ENCODE measurements around the gene C11orf68. TPM values are rescaled to one million over a fixed set of nuclear protein-coding genes. Genes with fewer than 3 reads are reported as not detected.

Gene C11orf68
- total RNA-seq, 2 donors from 2014 or later: 26.6 to 29.0 TPM

DNA sequence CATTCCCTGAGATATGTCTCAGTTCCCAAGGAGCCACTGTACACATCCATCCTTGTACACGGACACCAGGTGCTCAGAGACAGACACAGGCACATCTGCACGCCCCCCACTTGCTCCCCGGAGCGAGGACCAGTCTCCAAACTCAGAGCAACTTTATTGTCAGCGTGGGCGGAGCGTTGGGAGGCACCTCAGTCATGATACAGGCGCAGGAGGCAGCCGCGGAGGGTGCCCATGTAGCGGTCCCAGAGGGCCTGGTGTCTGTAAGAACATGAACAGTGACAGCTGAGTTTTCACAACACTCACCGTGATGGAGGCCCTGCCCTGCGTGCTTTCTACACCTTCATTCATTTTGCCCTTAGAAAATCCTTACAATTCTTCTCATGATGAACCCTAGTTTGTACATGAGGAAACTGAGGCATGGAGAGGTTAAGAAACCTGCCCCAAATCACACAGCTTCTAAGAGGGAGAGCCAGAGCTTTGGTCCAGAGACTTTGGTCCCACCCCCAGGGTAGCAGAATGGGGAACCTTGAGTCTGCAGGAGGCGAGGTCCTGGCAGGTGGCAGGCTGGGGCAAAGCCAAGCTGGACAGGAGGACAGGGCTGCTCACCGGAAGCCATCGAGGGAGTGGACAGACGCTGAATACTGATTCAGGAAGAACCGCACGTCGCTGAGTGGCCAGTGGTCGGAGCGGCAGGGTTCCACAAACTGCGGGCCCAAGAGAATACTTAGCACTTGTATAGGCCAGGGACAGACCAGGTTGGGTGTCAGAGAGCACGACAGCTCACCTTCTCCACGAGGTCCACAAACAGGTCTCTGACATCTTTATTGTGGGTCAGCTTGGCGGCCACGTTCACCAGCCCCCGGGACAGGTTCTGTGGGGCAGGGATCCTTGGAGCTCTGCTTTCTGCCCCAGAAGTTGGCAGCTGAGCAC lies 34.8 kb downstream of the C11orf68 start:
- Histone ChIP-seq H3K36me3 (peaks cover 7% of the 10 kb centered on the region), H3K4me3 (no peak overlapping the region), H3K27me3 (no peaks in the 10 kb centered on the region), H3K9ac (ENCODE audit: low read depth in 2 of 2, low read length in 2 of 2) (no peak overlapping the region), H3K27ac (no peak overlapping the region), H3K4me1 (peaks cover 5% of the 10 kb centered on the region), H3K9me3 (no peaks in the 10 kb centered on the region)
- TF ChIP-seq, protein P1, sequence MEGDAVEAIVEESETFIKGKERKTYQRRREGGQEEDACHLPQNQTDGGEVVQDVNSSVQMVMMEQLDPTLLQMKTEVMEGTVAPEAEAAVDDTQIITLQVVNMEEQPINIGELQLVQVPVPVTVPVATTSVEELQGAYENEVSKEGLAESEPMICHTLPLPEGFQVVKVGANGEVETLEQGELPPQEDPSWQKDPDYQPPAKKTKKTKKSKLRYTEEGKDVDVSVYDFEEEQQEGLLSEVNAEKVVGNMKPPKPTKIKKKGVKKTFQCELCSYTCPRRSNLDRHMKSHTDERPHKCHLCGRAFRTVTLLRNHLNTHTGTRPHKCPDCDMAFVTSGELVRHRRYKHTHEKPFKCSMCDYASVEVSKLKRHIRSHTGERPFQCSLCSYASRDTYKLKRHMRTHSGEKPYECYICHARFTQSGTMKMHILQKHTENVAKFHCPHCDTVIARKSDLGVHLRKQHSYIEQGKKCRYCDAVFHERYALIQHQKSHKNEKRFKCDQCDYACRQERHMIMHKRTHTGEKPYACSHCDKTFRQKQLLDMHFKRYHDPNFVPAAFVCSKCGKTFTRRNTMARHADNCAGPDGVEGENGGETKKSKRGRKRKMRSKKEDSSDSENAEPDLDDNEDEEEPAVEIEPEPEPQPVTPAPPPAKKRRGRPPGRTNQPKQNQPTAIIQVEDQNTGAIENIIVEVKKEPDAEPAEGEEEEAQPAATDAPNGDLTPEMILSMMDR (IDR thresholded peaks at IDR 0.05): no peak
- intact Hi-C loops (cut with DNase I): no loop called here
- no peak for DNase-seq

DNA sequence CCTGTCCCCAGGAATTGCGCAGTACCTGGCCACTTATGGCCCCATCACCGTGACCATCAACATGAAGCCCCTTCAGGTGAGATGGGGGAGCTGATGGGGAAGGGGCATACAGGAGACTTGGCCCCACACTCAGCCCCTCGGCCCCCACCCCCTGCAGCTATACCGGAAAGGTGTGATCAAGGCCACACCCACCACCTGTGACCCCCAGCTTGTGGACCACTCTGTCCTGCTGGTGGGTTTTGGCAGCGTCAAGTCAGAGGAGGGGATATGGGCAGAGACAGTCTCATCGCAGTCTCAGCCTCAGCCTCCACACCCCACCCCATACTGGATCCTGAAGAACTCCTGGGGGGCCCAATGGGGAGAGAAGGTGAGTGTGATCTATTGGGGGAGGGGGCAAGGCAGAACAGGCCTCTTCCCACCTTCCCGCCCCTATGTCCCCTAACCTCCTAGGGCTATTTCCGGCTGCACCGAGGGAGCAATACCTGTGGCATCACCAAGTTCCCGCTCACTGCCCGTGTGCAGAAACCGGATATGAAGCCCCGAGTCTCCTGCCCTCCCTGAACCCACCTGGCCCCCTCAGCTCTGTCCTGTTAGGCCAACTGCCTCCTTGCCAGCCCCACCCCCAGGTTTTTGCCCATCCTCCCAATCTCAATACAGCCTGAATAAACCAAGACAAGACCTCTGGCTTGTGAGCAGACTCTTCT lies 35.7 kb downstream of the C11orf68 start:
- TF ChIP-seq, protein P1 (IDR thresholded peaks at IDR 0.05): no peak
- intact Hi-C loops (cut with DNase I): no loop called here
- H3K4me1 ChIP-seq: peaks cover 5% of the 10 kb centered on the region
- DNase-seq: no peak
- H3K27ac ChIP-seq: no peak overlapping the region
- H3K27me3 ChIP-seq: no peaks in the 10 kb centered on the region
- no peaks in the 10 kb centered on the region for H3K9me3 ChIP-seq
- H3K36me3 ChIP-seq: peaks cover 7% of the 10 kb centered on the region
- no peak overlapping the region for H3K4me3 ChIP-seq
- no peak overlapping the region for H3K9ac ChIP-seq (ENCODE audit: low read depth in 2 of 2, low read length in 2 of 2)

- TF ChIP-seq, protein P1 (IDR thresholded peaks at IDR 0.05): no peak
- intact Hi-C loops (cut with DNase I): no loop called here
- Histone ChIP-seq H3K27ac (no peak overlapping the region), H3K9me3 (no peaks in the 10 kb centered on the region), H3K27me3 (no peaks in the 10 kb centered on the region), H3K4me1 (no peaks in the 10 kb centered on the region), H3K36me3 (peaks cover 7% of the 10 kb centered on the region), H3K4me3 (no peak overlapping the region), H3K9ac (ENCODE audit: low read depth in 2 of 2, low read length in 2 of 2) (no peak overlapping the region)
- DNase-seq: no peak
These were observed 36.5 kb downstream of the C11orf68 start for GRCh38 chr11:65882120-65883057.

- TF ChIP-seq, protein P1 (IDR thresholded peaks at IDR 0.05): no peak
- no peak overlapping the region for H3K27ac ChIP-seq
- H3K4me3 ChIP-seq: no peak overlapping the region
These were observed 37.9 kb downstream of the C11orf68 start for GRCh38 chr11:65880844-65881421.

More at GRCh38 chr11:65880844-65881421, 37.9 kb downstream of the C11orf68 start:
- peaks cover 7% of the 10 kb centered on the region for H3K36me3 ChIP-seq
- no peaks in the 10 kb centered on the region for H3K27me3 ChIP-seq
- no peaks in the 10 kb centered on the region for H3K4me1 ChIP-seq
- H3K9ac ChIP-seq (ENCODE audit: low read depth in 2 of 2, low read length in 2 of 2): no peak overlapping the region
- no peaks in the 10 kb centered on the region for H3K9me3 ChIP-seq
- no peak for DNase-seq
- intact Hi-C loops (cut with DNase I): no loop called here
